Colonic mucosa (tissue), 4 donors: ENCODE results near the gene CMIP. TPM values are rescaled to one million over a fixed set of nuclear protein-coding genes. Genes with fewer than 3 reads are reported as not detected.

ENCODE experiments used
- DNase-seq: peaks from one replicate; pipeline ENCODE4 v3.0.0-alpha.2; 2020
- H3K27ac ChIP-seq: fragments of 200-600 bp; one replicate; pipeline ENCODE4 v1.8.0; 2021
- H3K27me3 ChIP-seq: fragments of 200-600 bp; one replicate; pipeline ENCODE4 v1.8.0; 2021
- H3K36me3 ChIP-seq: fragments of 200-600 bp; one replicate; pipeline ENCODE4 v1.8.0; 2021
- H3K4me1 ChIP-seq: fragments of 200-600 bp; one replicate; pipeline ENCODE4 v1.8.0; 2021; ENCODE audit warnings: mild to moderate bottlenecking
- H3K4me3 ChIP-seq: fragments of 200-600 bp; one replicate; pipeline ENCODE4 v1.8.0; 2021
- H3K9ac ChIP-seq, 2 donors: one replicate each; pipeline ENCODE4 v1.7.0; 2013; ENCODE audit warnings: control low read depth in 2 of 2, low read depth in 2 of 2, low read length in 2 of 2
- H3K9me3 ChIP-seq: fragments of 200-600 bp; one replicate; pipeline ENCODE4 v1.8.0; 2021
- CTCF ChIP-seq: fragments of 200-600 bp; IDR thresholded peaks from one replicate; pipeline ENCODE4 v1.8.0; 2022; ENCODE audit warnings: antibody characterized with exemption, mild to moderate bottlenecking
- intact Hi-C: fragments of 100-400 bp; cut with DNase I; formaldehyde crosslinking; loops from one replicate; pipeline ENCODE4 v1.14.1; 2022
- total RNA-seq, 2 donors: library from RNA; stranded (reverse); fragmentation: NEBNext Ultra II Directional in 1 of 2; extraction: Animal tissue kit (Norgen Biotek cat#: 25700) in 1 of 2; gene quantifications; one replicate each; pipeline ENCODE4 v1.2.1, GENCODE V29; 2021
- donor health status: healthy.
- donor health status: DM: no; HTN: no; CAD: no.
- donor health status: DM: no; HTN: no; CAD: no.

Gene CMIP
- total RNA-seq, 2 donors from 2014 or later = 83.4 to 107 TPM

GRCh38 chr16:81634380-81635062 is 189.9 kb downstream of the CMIP start:
- Histone ChIP-seq H3K4me3 (no peak overlapping the region), H3K27me3 (no peaks in the 10 kb centered on the region), H3K9me3 (no peaks in the 10 kb centered on the region), H3K36me3 (no peaks in the 10 kb centered on the region), H3K9ac (no peak overlapping the region), H3K4me1 (no peaks in the 10 kb centered on the region), H3K27ac (no peak overlapping the region)
- intact Hi-C loops = no loop called here
- no peak for DNase-seq
- TF ChIP-seq CTCF = no peak

GRCh38 chr16:81635063-81635937 is 190.7 kb downstream of the CMIP start:
- intact Hi-C loops = no loop called here
- no peaks in the 10 kb centered on the region for H3K9me3 ChIP-seq
- no peak overlapping the region for H3K27ac ChIP-seq

GRCh38 chr16:81636298-81636993 is 191.8 kb downstream of the CMIP start:
- no peaks in the 10 kb centered on the region for H3K27me3 ChIP-seq
- DNase-seq = no peak
- no peaks in the 10 kb centered on the region for H3K9me3 ChIP-seq
- H3K4me1 ChIP-seq = no peaks in the 10 kb centered on the region
- H3K36me3 ChIP-seq = no peaks in the 10 kb centered on the region
- intact Hi-C loops = no loop called here
- H3K4me3 ChIP-seq = no peak overlapping the region
- no peak overlapping the region for H3K27ac ChIP-seq
- no peak for TF ChIP-seq CTCF
- H3K9ac ChIP-seq = no peak overlapping the region

More at GRCh38 chr16:81635063-81635937, 190.7 kb downstream of the CMIP start:
- H3K36me3 ChIP-seq = no peaks in the 10 kb centered on the region
- H3K27me3 ChIP-seq = no peaks in the 10 kb centered on the region
- no peak for TF ChIP-seq CTCF
- no peaks in the 10 kb centered on the region for H3K4me1 ChIP-seq
- no peak for DNase-seq
- H3K9ac ChIP-seq = no peak overlapping the region
- H3K4me3 ChIP-seq = no peak overlapping the region

GRCh38 chr16:81637336-81638235 is 193.0 kb downstream of the CMIP start:
- no peaks in the 10 kb centered on the region for H3K36me3 ChIP-seq
- intact Hi-C loops = no loop called here
- no peak overlapping the region for H3K4me3 ChIP-seq
- DNase-seq = no peak
- no peaks in the 10 kb centered on the region for H3K9me3 ChIP-seq
- H3K27ac ChIP-seq = no peak overlapping the region
- no peak overlapping the region for H3K9ac ChIP-seq
- H3K4me1 ChIP-seq = no peaks in the 10 kb centered on the region
- H3K27me3 ChIP-seq = no peaks in the 10 kb centered on the region
- no peak for TF ChIP-seq CTCF
